Nephron progenitor cell (in vitro differentiated cells): ENCODE data around the gene SEMA5B.

Experiments used
- DNase-seq: peaks from one replicate; pipeline ENCODE4 v3.0.0; 2021
- H3K27ac Mint-ChIP-seq: 2 replicates; pipeline ENCODE4 v1.8.0; 2021; ENCODE audit warnings: mild to moderate bottlenecking, moderate library complexity, mixed read lengths
- H3K27me3 Mint-ChIP-seq: 2 replicates; pipeline ENCODE4 v1.8.0; 2021; ENCODE audit warnings: mild to moderate bottlenecking, low read depth, mixed read lengths; ENCODE audit not compliant: poor library complexity
- H3K36me3 Mint-ChIP-seq: 2 replicates; pipeline ENCODE4 v1.8.0; 2021; ENCODE audit warnings: low read depth, mixed read lengths
- H3K4me1 Mint-ChIP-seq: 2 replicates; pipeline ENCODE4 v1.8.0; 2021; ENCODE audit warnings: mixed read lengths
- H3K4me3 Mint-ChIP-seq: 2 replicates; pipeline ENCODE4 v1.8.0; 2021; ENCODE audit warnings: mild to moderate bottlenecking, moderate library complexity, mixed read lengths
- H3K9me3 Mint-ChIP-seq: 2 replicates; pipeline ENCODE4 v1.8.0; 2021; ENCODE audit warnings: mild to moderate bottlenecking, moderate library complexity, mixed read lengths
- CTCF ChIP-seq: fragments of 200-600 bp; sonication (generic); IDR thresholded peaks from 2 replicates; pipeline ENCODE4 v1.5.0; 2021; ENCODE audit warnings: antibody characterized with exemption

The SEMA5B gene

GRCh38 chr3:123067689-123068600 lies 40.4 kb upstream of the SEMA5B start:
- DNase-seq: peak; percentile 29
- H3K27ac Mint-ChIP-seq: no peak overlapping the region
- no peaks in the 10 kb centered on the region for H3K36me3 Mint-ChIP-seq
- peak overlapping the region; percentile 84 for H3K4me3 Mint-ChIP-seq
- peaks cover 40% of the 10 kb centered on the region for H3K4me1 Mint-ChIP-seq
- H3K9me3 Mint-ChIP-seq: peaks cover 5% of the 10 kb centered on the region
- peaks cover 25% of the 10 kb centered on the region for H3K27me3 Mint-ChIP-seq
- no peak for TF ChIP-seq CTCF

- DNase-seq: peak; percentile 91
- Mint-ChIP-seq H3K9me3 (peaks cover 5% of the 10 kb centered on the region), H3K4me1 (peaks cover 42% of the 10 kb centered on the region), H3K4me3 (peak within 1 kb of the TSS; percentile 84), H3K36me3 (no peaks in the 10 kb centered on the region), H3K27me3 (peaks cover 26% of the 10 kb centered on the region), H3K27ac (no peak within 1 kb of the TSS)
- TF ChIP-seq CTCF: no peak
These were observed 39.5 kb upstream of the SEMA5B start, which contains the start of gene PDIA5 for GRCh38 chr3:123066896-123067688. PDIA5 (plus strand) TSS chr3:123067025; CDS start chr3:123067165, 140 bp downstream.

- TF ChIP-seq CTCF: no peak
- Mint-ChIP-seq H3K9me3 (peaks cover 5% of the 10 kb centered on the region), H3K36me3 (no peaks in the 10 kb centered on the region), H3K27ac (no peak overlapping the region), H3K27me3 (peaks cover 31% of the 10 kb centered on the region), H3K4me1 (peaks cover 42% of the 10 kb centered on the region), H3K4me3 (peak overlapping the region; percentile 84)
- no peak for DNase-seq
These were observed 39.0 kb upstream of the SEMA5B start for GRCh38 chr3:123066599-123066895.

- DNase-seq: no peak
- H3K27me3 Mint-ChIP-seq: peaks cover 40% of the 10 kb centered on the region
- peaks cover 5% of the 10 kb centered on the region for H3K9me3 Mint-ChIP-seq
- H3K36me3 Mint-ChIP-seq: no peaks in the 10 kb centered on the region
- TF ChIP-seq CTCF: no peak
- H3K27ac Mint-ChIP-seq: no peak overlapping the region
- H3K4me3 Mint-ChIP-seq: no peak overlapping the region
- peaks cover 39% of the 10 kb centered on the region for H3K4me1 Mint-ChIP-seq
These were observed 37.4 kb upstream of the SEMA5B start for GRCh38 chr3:123064914-123065313.

- Mint-ChIP-seq H3K27me3 (peaks cover 37% of the 10 kb centered on the region), H3K36me3 (no peaks in the 10 kb centered on the region), H3K27ac (no peak overlapping the region), H3K9me3 (peaks cover 5% of the 10 kb centered on the region), H3K4me3 (no peak overlapping the region), H3K4me1 (peaks cover 39% of the 10 kb centered on the region)
- DNase-seq: no peak
- no peak for TF ChIP-seq CTCF
These were observed 36.9 kb upstream of the SEMA5B start for GRCh38 chr3:123064506-123064905.
